GM12801 (cell line): ENCODE results near the gene STH.

Experiments
- CTCF ChIP-seq: IDR thresholded peaks from one replicate; pipeline ENCODE4 v1.5.1; 2011; ENCODE audit warnings: control low read depth; ENCODE audit not compliant: insufficient read length; ENCODE audit errors: extremely low read depth

STH gene

GRCh38 chr17:45954914-45955313 lies 44.1 kb upstream of the STH start:
- no peak for TF ChIP-seq CTCF

GRCh38 chr17:45955326-45955725 lies 43.7 kb upstream of the STH start:
- no peak for TF ChIP-seq CTCF

DNA sequence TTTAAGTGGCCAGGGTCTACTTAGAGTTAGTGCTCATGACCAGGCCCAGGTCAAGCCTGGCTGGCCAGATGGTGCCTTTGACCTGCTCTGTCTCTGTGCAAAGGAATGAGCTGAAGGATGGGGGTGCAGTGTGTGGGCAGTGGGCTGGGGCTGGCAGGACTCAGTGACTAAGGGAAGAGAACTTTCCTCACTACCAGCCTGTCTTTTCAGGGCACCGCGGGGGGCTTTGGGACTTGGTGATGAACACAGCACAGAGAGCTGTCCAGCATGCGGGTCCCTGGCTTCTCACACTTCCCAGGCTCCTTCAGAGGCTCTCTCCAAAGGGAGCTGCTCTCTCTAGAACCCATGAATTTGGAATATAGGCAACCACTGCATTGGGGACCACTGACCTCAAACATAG lies 43.0 kb upstream of the STH start:
- TF ChIP-seq CTCF, result no peak

GRCh38 chr17:45958307-45958706 lies 40.7 kb upstream of the STH start:
- no peak for TF ChIP-seq CTCF

GRCh38 chr17:45958994-45959665 lies 39.9 kb upstream of the STH start:
- TF ChIP-seq CTCF, result no peak

- no peak for TF ChIP-seq CTCF
Observed at GRCh38 chr17:45960311-45960710, 38.7 kb upstream of the STH start.

GRCh38 chr17:45961206-45961605 lies 37.8 kb upstream of the STH start:
- TF ChIP-seq CTCF, result no peak
